ENCODE data around the gene EFHD2. TPM values are rescaled to one million over a fixed set of nuclear protein-coding genes. Genes with fewer than 3 reads are reported as not detected.
"Not testable (repeated sequence)": the region's sequence is repeated elsewhere in the genome, so short reads cannot be mapped to it uniquely, and the experiment has no call there.

Gene EFHD2
- total RNA-seq, 2 donors from 2014 or later = 36.7 to 47.6 TPM

GRCh38 chr1:15455522-15455921, 45.8 kb downstream of the EFHD2 start:
- 82 to 94% methylated on average over 3 to 6 of the region's 6 CpGs for WGBS, 2 experiments (ENCODE audit: insufficient coverage in 1 of 2, insufficient read length in 1 of 2)
- H3K9me3 ChIP-seq (ENCODE audit: control insufficient read depth, low read length) = no peaks in the 10 kb centered on the region
- Mint-ChIP-seq H3K36me3 (ENCODE audit: low read depth) (no peaks in the 10 kb centered on the region), H3K4me3 (no peak overlapping the region), H3K27me3 (ENCODE audit: insufficient read depth) (no peaks in the 10 kb centered on the region), H3K27ac (no peak overlapping the region), H3K9me3 (peaks cover 5% of the 10 kb centered on the region), H3K4me1 (peaks cover 13% of the 10 kb centered on the region)
- no peak for DNase-seq
- H3K27ac ChIP-seq (ENCODE audit: low read depth, low read length) = no peak overlapping the region
- H3K4me1 ChIP-seq (ENCODE audit: control insufficient read depth, insufficient read depth, low read length) = no peaks in the 10 kb centered on the region
- no peaks in the 10 kb centered on the region for H3K36me3 ChIP-seq (ENCODE audit: control insufficient read depth, insufficient read depth, low read length)
- no peak overlapping the region for H3K4me3 ChIP-seq (ENCODE audit: low read length)
- no peak overlapping the region for H3K9ac ChIP-seq (ENCODE audit: extremely low read depth, low read length, poor library complexity, severe bottlenecking)
- H3K27me3 ChIP-seq (ENCODE audit: control insufficient read depth, insufficient read depth, low read length, poor library complexity, severe bottlenecking) = no peaks in the 10 kb centered on the region
- TF ChIP-seq, protein P1, sequence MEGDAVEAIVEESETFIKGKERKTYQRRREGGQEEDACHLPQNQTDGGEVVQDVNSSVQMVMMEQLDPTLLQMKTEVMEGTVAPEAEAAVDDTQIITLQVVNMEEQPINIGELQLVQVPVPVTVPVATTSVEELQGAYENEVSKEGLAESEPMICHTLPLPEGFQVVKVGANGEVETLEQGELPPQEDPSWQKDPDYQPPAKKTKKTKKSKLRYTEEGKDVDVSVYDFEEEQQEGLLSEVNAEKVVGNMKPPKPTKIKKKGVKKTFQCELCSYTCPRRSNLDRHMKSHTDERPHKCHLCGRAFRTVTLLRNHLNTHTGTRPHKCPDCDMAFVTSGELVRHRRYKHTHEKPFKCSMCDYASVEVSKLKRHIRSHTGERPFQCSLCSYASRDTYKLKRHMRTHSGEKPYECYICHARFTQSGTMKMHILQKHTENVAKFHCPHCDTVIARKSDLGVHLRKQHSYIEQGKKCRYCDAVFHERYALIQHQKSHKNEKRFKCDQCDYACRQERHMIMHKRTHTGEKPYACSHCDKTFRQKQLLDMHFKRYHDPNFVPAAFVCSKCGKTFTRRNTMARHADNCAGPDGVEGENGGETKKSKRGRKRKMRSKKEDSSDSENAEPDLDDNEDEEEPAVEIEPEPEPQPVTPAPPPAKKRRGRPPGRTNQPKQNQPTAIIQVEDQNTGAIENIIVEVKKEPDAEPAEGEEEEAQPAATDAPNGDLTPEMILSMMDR (conservative IDR thresholded peaks at IDR 0.05) = no peak

DNA sequence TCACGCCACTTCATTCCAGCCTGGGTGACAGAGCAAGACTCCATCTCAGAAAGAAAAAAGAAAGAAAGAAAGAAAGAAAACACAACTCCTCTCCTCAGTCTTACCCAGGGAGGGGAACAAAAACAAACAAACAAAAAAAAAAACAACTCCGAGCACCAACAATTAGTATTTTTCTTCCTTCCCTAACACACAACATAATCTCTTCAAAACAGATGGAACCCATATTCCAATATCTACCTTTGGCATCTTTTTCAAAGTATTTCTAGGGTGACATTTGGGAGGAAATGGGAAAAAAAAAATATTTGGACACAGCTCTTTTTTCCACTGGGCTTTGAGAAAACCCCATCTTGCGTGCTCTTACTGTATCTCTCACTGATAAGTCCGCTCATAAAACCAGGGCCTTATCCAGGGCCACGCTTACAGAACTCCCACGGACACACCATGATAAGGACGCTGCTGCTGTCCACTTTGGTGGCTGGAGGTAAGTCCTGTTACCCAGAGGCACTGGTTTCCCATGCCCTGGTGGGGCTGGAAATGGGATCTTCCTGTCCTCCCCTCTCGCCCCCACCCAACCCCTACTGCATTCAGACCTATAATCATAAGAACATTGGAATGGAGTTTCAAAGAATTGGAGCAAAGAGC, 46.7 kb downstream of the EFHD2 start, which contains the start of gene CELA2A:
Gene CELA2A, plus strand, starts transcription at position 420 of the 642 bp plus-strand sequence. Its CDS starts 22 bp downstream, at position 442.
- no peaks in the 10 kb centered on the region for H3K36me3 ChIP-seq (ENCODE audit: control insufficient read depth, insufficient read depth, low read length)
- no peaks in the 10 kb centered on the region for H3K9me3 ChIP-seq (ENCODE audit: control insufficient read depth, low read length)
- H3K9ac ChIP-seq (ENCODE audit: extremely low read depth, low read length, poor library complexity, severe bottlenecking) = no peak within 1 kb of the TSS
- Mint-ChIP-seq H3K27ac (no peak within 1 kb of the TSS), H3K27me3 (ENCODE audit: insufficient read depth) (no peaks in the 10 kb centered on the region), H3K9me3 (no peaks in the 10 kb centered on the region), H3K4me3 (no peak within 1 kb of the TSS), H3K36me3 (ENCODE audit: low read depth) (no peaks in the 10 kb centered on the region), H3K4me1 (peaks cover 13% of the 10 kb centered on the region)
- no peaks in the 10 kb centered on the region for H3K4me1 ChIP-seq (ENCODE audit: control insufficient read depth, insufficient read depth, low read length)
- no peak within 1 kb of the TSS for H3K27ac ChIP-seq (ENCODE audit: low read depth, low read length)
- no peak within 1 kb of the TSS for H3K4me3 ChIP-seq (ENCODE audit: low read length)
- H3K27me3 ChIP-seq (ENCODE audit: control insufficient read depth, insufficient read depth, low read length, poor library complexity, severe bottlenecking) = no peaks in the 10 kb centered on the region
- DNase-seq = no peak
- TF ChIP-seq, protein P1 (conservative IDR thresholded peaks at IDR 0.05) = no peak
- WGBS, 2 experiments (ENCODE audit: insufficient coverage in 1 of 2, insufficient read length in 1 of 2) = 90 to 95% methylated on average over 5 to 8 of the region's 8 CpGs

- TF ChIP-seq, protein P1 (conservative IDR thresholded peaks at IDR 0.05) = no peak
- no peak overlapping the region for H3K27ac Mint-ChIP-seq
- H3K9me3 ChIP-seq (ENCODE audit: control insufficient read depth, low read length) = no peaks in the 10 kb centered on the region
- no peaks in the 10 kb centered on the region for H3K9me3 Mint-ChIP-seq
- H3K4me3 Mint-ChIP-seq = no peak overlapping the region
- H3K36me3 Mint-ChIP-seq (ENCODE audit: low read depth) = no peaks in the 10 kb centered on the region
- peaks cover 13% of the 10 kb centered on the region for H3K4me1 Mint-ChIP-seq
- H3K27ac ChIP-seq (ENCODE audit: low read depth, low read length) = no peak overlapping the region
- H3K4me3 ChIP-seq (ENCODE audit: low read length) = no peak overlapping the region
- H3K27me3 Mint-ChIP-seq (ENCODE audit: insufficient read depth) = no peaks in the 10 kb centered on the region
- no peaks in the 10 kb centered on the region for H3K36me3 ChIP-seq (ENCODE audit: control insufficient read depth, insufficient read depth, low read length)
- H3K27me3 ChIP-seq (ENCODE audit: control insufficient read depth, insufficient read depth, low read length, poor library complexity, severe bottlenecking) = no peaks in the 10 kb centered on the region
- H3K9ac ChIP-seq (ENCODE audit: extremely low read depth, low read length, poor library complexity, severe bottlenecking) = no peak overlapping the region
- 88% methylated on average over 2 of the region's 2 CpGs; no CpG with 5 or more reads in 1 of the 2 experiments for WGBS, 2 experiments (ENCODE audit: insufficient coverage in 1 of 2, insufficient read length in 1 of 2)
- H3K4me1 ChIP-seq (ENCODE audit: control insufficient read depth, insufficient read depth, low read length) = no peaks in the 10 kb centered on the region
- DNase-seq = no peak
Observed at GRCh38 chr1:15457585-15457984, 47.9 kb downstream of the EFHD2 start.

- H3K27me3 Mint-ChIP-seq (ENCODE audit: insufficient read depth); H3K4me3 ChIP-seq (ENCODE audit: low read length); H3K9ac ChIP-seq (ENCODE audit: extremely low read depth, low read length, poor library complexity, severe bottlenecking); H3K9me3 ChIP-seq (ENCODE audit: control insufficient read depth, low read length); H3K4me3 Mint-ChIP-seq; H3K36me3 Mint-ChIP-seq (ENCODE audit: low read depth); H3K27me3 ChIP-seq (ENCODE audit: control insufficient read depth, insufficient read depth, low read length, poor library complexity, severe bottlenecking); H3K4me1 ChIP-seq (ENCODE audit: control insufficient read depth, insufficient read depth, low read length); H3K36me3 ChIP-seq (ENCODE audit: control insufficient read depth, insufficient read depth, low read length); H3K27ac ChIP-seq (ENCODE audit: low read depth, low read length); DNase-seq; H3K9me3 Mint-ChIP-seq; H3K27ac Mint-ChIP-seq: not testable (repeated sequence)
- H3K4me1 Mint-ChIP-seq = peaks cover 13% of the 10 kb centered on the region
- 80 to 86% methylated on average over 3 to 4 of the region's 4 CpGs for WGBS, 2 experiments (ENCODE audit: insufficient coverage in 1 of 2, insufficient read length in 1 of 2)
Observed at GRCh38 chr1:15458388-15458787, 48.7 kb downstream of the EFHD2 start.
